Lower leg skin (tissue), 3 donors: ENCODE results near the gene ELL.

Experiments
- CTCF ChIP-seq, 3 donors: fragments of 450-650 bp; IDR thresholded peaks; one replicate each; pipeline ENCODE4 v1.5.1; 2016; ENCODE audit warnings: antibody characterized with exemption in 3 of 3, mild to moderate bottlenecking in 3 of 3, moderate library complexity in 2 of 3
- POLR2A ChIP-seq, 2 donors: fragments of 450-650 bp; IDR thresholded peaks; one replicate each; pipeline ENCODE4 v1.6.1; 2016 to 2017; ENCODE audit warnings: antibody characterized with exemption in 2 of 2, mild to moderate bottlenecking in 1 of 2, moderate library complexity in 1 of 2

GRCh38 chr19:18421371-18421959, 100.4 kb downstream of the ELL start:
- no peak for TF ChIP-seq POLR2A (IDR thresholded peaks at IDR 0.05)
- no peak for TF ChIP-seq CTCF (IDR thresholded peaks at IDR 0.05)
